RWPE2 (cell line): ENCODE measurements around the gene SH3PXD2A.
A peak's percentile ranks its signal among the peaks of the same experiment; 100 is the strongest.

Experiments
- ATAC-seq: fragments of 200-7000 bp; cut with Tn5 transposase; 3 replicates; pipeline ENCODE4 v1.9.1; 2021; ENCODE audit warnings: low read depth
- DNase-seq: peaks from one replicate; pipeline ENCODE4 v3.0.0-alpha.2; 2020; ENCODE audit warnings: low spot score
- H3K27ac ChIP-seq: fragments of 450-650 bp; 2 replicates; pipeline ENCODE4 v1.5.1; 2017; ENCODE audit warnings: mild to moderate bottlenecking; ENCODE audit not compliant: poor library complexity, severe bottlenecking
- H3K27me3 ChIP-seq: fragments of 250-450 bp; sonication (Bioruptor Pico); 2 replicates; pipeline ENCODE4 v1.5.1; 2021; ENCODE audit warnings: mild to moderate bottlenecking, moderate library complexity; ENCODE audit not compliant: insufficient read depth, poor library complexity, severe bottlenecking
- H3K36me3 ChIP-seq: fragments of 250-450 bp; sonication (Bioruptor Pico); 2 replicates; pipeline ENCODE4 v1.5.1; 2020; ENCODE audit warnings: low read depth, mild to moderate bottlenecking, moderate library complexity
- H3K4me1 ChIP-seq: fragments of 250-450 bp; sonication (Bioruptor Pico); 2 replicates; pipeline ENCODE4 v1.5.1; 2021; ENCODE audit warnings: mild to moderate bottlenecking, moderate library complexity; ENCODE audit not compliant: insufficient read depth, poor library complexity, severe bottlenecking
- H3K4me3 ChIP-seq: fragments of 250-450 bp; sonication (Bioruptor Pico); 2 replicates; pipeline ENCODE4 v1.5.1; 2021; ENCODE audit warnings: mild to moderate bottlenecking, moderate library complexity; ENCODE audit not compliant: severe bottlenecking
- H3K9me3 ChIP-seq: fragments of 250-450 bp; sonication (Bioruptor Pico); 2 replicates; pipeline ENCODE4 v1.5.1; 2021; ENCODE audit warnings: mild to moderate bottlenecking, moderate library complexity; ENCODE audit not compliant: severe bottlenecking
- CTCF ChIP-seq: fragments of 450-650 bp; IDR thresholded peaks from one replicate; pipeline ENCODE4 v1.5.1; 2017; ENCODE audit warnings: mild to moderate bottlenecking, moderate library complexity; ENCODE audit not compliant: poor library complexity, severe bottlenecking

The SH3PXD2A gene

GRCh38 chr10:103691723-103692435 is 163.5 kb downstream of the SH3PXD2A start:
- no peaks in the 10 kb centered on the region for H3K27me3 ChIP-seq
- DNase-seq (no peak), ATAC-seq (no peak)
- no peaks in the 10 kb centered on the region for H3K9me3 ChIP-seq
- H3K4me3 ChIP-seq = no peak overlapping the region
- H3K36me3 ChIP-seq = peaks cover 17% of the 10 kb centered on the region; the same call in 1 of the 2 replicates
- peaks cover 14% of the 10 kb centered on the region for H3K4me1 ChIP-seq
- TF ChIP-seq CTCF = no peak
- peak overlapping the region; percentile 2 for H3K27ac ChIP-seq

GRCh38 chr10:103691267-103691666 is 164.1 kb downstream of the SH3PXD2A start:
- ATAC-seq = no peak
- no peak for TF ChIP-seq CTCF

GRCh38 chr10:103690281-103690680 is 165.1 kb downstream of the SH3PXD2A start:
- no peak overlapping the region for H3K4me3 ChIP-seq
- H3K4me1 ChIP-seq = no peaks in the 10 kb centered on the region
- no peak overlapping the region for H3K27ac ChIP-seq
- peaks cover 8% of the 10 kb centered on the region; the same call in 1 of the 2 replicates for H3K36me3 ChIP-seq
- H3K27me3 ChIP-seq = no peaks in the 10 kb centered on the region
- ATAC-seq = no peak
- DNase-seq = no peak
- TF ChIP-seq CTCF = no peak
- H3K9me3 ChIP-seq = no peaks in the 10 kb centered on the region

More at GRCh38 chr10:103691267-103691666, 164.1 kb downstream of the SH3PXD2A start:
- peak overlapping the region; percentile 2 for H3K27ac ChIP-seq
- no peaks in the 10 kb centered on the region for H3K9me3 ChIP-seq
- DNase-seq = no peak
- no peak overlapping the region for H3K4me3 ChIP-seq
- peaks cover 7% of the 10 kb centered on the region for H3K4me1 ChIP-seq
- peaks cover 17% of the 10 kb centered on the region; the same call in 1 of the 2 replicates for H3K36me3 ChIP-seq
- no peaks in the 10 kb centered on the region for H3K27me3 ChIP-seq

GRCh38 chr10:103688491-103688890 is 166.9 kb downstream of the SH3PXD2A start:
- Histone ChIP-seq H3K27me3 (no peaks in the 10 kb centered on the region), H3K9me3 (no peaks in the 10 kb centered on the region), H3K4me3 (no peak overlapping the region), H3K4me1 (no peaks in the 10 kb centered on the region), H3K27ac (no peak overlapping the region), H3K36me3 (peaks cover 6% of the 10 kb centered on the region; the same call in 1 of the 2 replicates)
- ATAC-seq (no peak), DNase-seq (no peak)
- TF ChIP-seq CTCF = no peak

- H3K27me3 ChIP-seq = no peaks in the 10 kb centered on the region
- DNase-seq (no peak), ATAC-seq (no peak)
- H3K9me3 ChIP-seq = no peaks in the 10 kb centered on the region
- H3K4me1 ChIP-seq = no peaks in the 10 kb centered on the region
- H3K36me3 ChIP-seq = peaks cover 6% of the 10 kb centered on the region; the same call in 1 of the 2 replicates
- no peak for TF ChIP-seq CTCF
- H3K27ac ChIP-seq = no peak overlapping the region
- H3K4me3 ChIP-seq = no peak overlapping the region
Observed at GRCh38 chr10:103687718-103688117, 167.7 kb downstream of the SH3PXD2A start.
